BE2C (cell line): ENCODE measurements around the gene MYO18A.
"Not testable (repeated sequence)": the region's sequence is repeated elsewhere in the genome, so short reads cannot be mapped to it uniquely, and the experiment has no call there.

Source experiments
- DNase-seq: peaks from one replicate; pipeline ENCODE4 v3.0.0-alpha.2; 2020
- H3K27me3 ChIP-seq: fragments of 250-450 bp; sonication (Bioruptor Pico); 2 replicates; pipeline ENCODE4 v1.5.1; 2020; ENCODE audit warnings: mild to moderate bottlenecking
- H3K36me3 ChIP-seq: fragments of 250-450 bp; sonication (Bioruptor Pico); 2 replicates; pipeline ENCODE4 v1.5.1; 2020; ENCODE audit warnings: mild to moderate bottlenecking
- H3K4me1 ChIP-seq: fragments of 250-450 bp; sonication (Bioruptor Pico); 2 replicates; pipeline ENCODE4 v1.5.1; 2020
- H3K4me3 ChIP-seq: 2 replicates; pipeline ENCODE4 v1.5.1; 2011; ENCODE audit warnings: low read depth, low read length
- H3K9me3 ChIP-seq: fragments of 250-450 bp; sonication (Bioruptor Pico); 2 replicates; pipeline ENCODE4 v1.5.1; 2020
- CTCF ChIP-seq: IDR thresholded peaks from 2 replicates; pipeline ENCODE4 v1.5.1; 2012; ENCODE audit warnings: mild to moderate bottlenecking, low read depth, low read length

Gene MYO18A

DNA sequence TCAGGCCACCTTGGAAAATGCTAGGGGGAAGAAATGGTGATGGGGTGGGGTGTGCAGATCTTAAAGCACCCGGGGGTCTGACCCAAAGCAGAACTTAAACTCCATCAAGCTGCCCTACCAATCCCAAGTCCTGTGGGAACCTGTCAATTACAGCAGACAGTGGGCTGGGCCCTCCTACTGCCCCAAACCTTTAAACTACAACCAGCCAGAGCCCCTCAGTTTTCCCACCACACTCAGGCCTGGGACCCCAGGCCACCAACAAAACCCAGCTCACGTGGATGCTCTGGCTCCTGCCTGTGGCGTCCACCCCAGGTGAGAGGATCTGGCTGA lies 2.7 kb downstream of the MYO18A start:
- H3K9me3 ChIP-seq = no peaks in the 10 kb centered on the region
- DNase-seq = no peak
- H3K36me3 ChIP-seq = no peaks in the 10 kb centered on the region
- TF ChIP-seq CTCF = no peak
- H3K4me1 ChIP-seq = no peaks in the 10 kb centered on the region
- H3K27me3 ChIP-seq = no peaks in the 10 kb centered on the region
- no peak overlapping the region for H3K4me3 ChIP-seq

DNA sequence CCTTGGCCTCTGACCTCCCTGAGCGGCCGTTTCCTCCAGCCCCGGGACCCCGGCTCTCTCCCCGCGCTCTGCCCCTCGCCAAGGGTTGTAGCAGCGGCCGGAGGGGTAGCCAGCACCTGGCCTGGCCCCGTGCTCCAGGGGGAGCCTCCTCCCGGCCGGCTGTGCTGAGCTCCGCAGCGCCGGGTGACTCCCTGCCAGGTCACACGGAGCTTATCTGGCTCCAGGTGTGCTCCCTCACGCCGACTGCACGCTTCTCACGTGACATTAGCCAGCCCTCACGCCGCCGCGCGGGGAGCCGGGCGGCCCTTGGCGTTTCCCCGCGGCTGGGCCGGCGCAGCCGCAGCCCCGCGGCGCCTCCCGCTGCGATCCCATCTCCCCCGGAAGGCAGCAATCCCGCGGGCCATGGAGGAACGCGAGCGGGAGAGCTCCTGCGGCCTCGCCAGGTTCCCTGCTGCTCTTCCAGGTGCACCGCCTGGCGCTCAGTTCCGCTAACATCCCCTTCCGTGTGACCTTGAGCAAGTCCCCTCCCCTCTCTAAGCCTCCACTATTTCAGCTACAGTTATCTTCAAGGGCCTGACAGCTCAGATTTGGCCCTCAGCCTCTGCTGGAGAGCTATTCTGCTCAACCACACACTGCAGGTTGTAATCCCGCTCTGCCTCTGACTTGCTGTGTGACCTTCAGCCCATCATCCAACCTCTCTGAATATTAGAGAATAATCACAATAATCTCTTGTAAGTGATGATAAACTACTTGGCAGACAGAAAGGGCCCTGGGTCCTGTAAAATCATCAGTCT lies 3.4 kb downstream of the MYO18A start:
- H3K4me3 ChIP-seq = peak overlapping the region; percentile 59
- H3K36me3 ChIP-seq = no peaks in the 10 kb centered on the region
- no peaks in the 10 kb centered on the region for H3K4me1 ChIP-seq
- no peaks in the 10 kb centered on the region for H3K27me3 ChIP-seq
- H3K9me3 ChIP-seq = no peaks in the 10 kb centered on the region
- peak; percentile 43 for DNase-seq
- no peak for TF ChIP-seq CTCF

DNA sequence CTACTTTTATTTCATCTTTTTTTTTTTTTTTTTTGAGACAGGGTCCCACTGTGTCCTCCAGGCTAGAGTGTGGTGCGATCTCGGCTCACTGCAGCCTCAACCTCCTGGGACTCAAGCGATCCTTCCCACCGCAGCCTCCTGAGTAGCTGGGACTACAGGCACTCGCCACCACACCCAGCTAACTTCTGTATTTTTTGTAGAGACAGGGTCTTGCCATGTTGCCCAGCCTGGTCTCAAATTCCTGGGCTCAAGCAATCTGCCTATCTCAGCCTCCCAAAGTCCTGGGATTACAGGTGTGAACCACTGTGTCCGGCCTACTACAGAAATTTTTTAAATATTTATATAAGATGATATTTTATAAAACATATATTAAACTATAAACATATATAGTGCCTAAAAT lies 4.8 kb downstream of the MYO18A start:
- TF ChIP-seq CTCF = no peak
- no peaks in the 10 kb centered on the region for H3K4me1 ChIP-seq
- H3K9me3 ChIP-seq = no peaks in the 10 kb centered on the region
- no peak for DNase-seq
- H3K27me3 ChIP-seq = no peaks in the 10 kb centered on the region
- no peak overlapping the region for H3K4me3 ChIP-seq
- H3K36me3 ChIP-seq = no peaks in the 10 kb centered on the region

GRCh38 chr17:29172589-29172988 lies 7.6 kb downstream of the MYO18A start:
- Histone ChIP-seq H3K4me3 (no peak overlapping the region), H3K36me3 (no peaks in the 10 kb centered on the region), H3K27me3 (no peaks in the 10 kb centered on the region), H3K9me3 (no peaks in the 10 kb centered on the region), H3K4me1 (no peaks in the 10 kb centered on the region)
- TF ChIP-seq CTCF = no peak
- no peak for DNase-seq

- Histone ChIP-seq H3K27me3 (no peaks in the 10 kb centered on the region), H3K9me3 (no peaks in the 10 kb centered on the region), H3K4me1 (no peaks in the 10 kb centered on the region), H3K4me3 (no peak overlapping the region), H3K36me3 (no peaks in the 10 kb centered on the region)
- no peak for TF ChIP-seq CTCF
- DNase-seq = no peak
Observed at GRCh38 chr17:29170682-29171081, 9.5 kb downstream of the MYO18A start.

- no peaks in the 10 kb centered on the region for H3K4me1 ChIP-seq
- H3K36me3 ChIP-seq = no peaks in the 10 kb centered on the region
- no peak for DNase-seq
- no peaks in the 10 kb centered on the region for H3K9me3 ChIP-seq
- no peak overlapping the region for H3K4me3 ChIP-seq
- no peaks in the 10 kb centered on the region for H3K27me3 ChIP-seq
- no peak for TF ChIP-seq CTCF
Observed at GRCh38 chr17:29169806-29170591, 10.2 kb downstream of the MYO18A start.

- H3K27me3 ChIP-seq, H3K36me3 ChIP-seq, H3K4me3 ChIP-seq, DNase-seq, H3K9me3 ChIP-seq, H3K4me1 ChIP-seq: not testable (repeated sequence)
Observed at GRCh38 chr17:29168759-29169126, 11.5 kb downstream of the MYO18A start.
